AG04450 (cell line): ENCODE measurements around the gene HS3ST5. TPM values are rescaled to one million over a fixed set of nuclear protein-coding genes. Genes with fewer than 3 reads are reported as not detected.

Experiments
- CTCF ChIA-PET: fragments of 300-600, 350-600 bp; formaldehyde crosslinking; extraction: SDS; loops from one replicate; lab custom pipeline; 2022; ENCODE audit warnings: antibody characterized with exemption, inconsistent platforms; lab: Charles Lee
- POLR2A ChIA-PET: fragments of 350-600 bp; formaldehyde crosslinking; extraction: SDS; loops from one replicate; lab custom pipeline; 2021; ENCODE audit warnings: antibody characterized with exemption, inconsistent platforms; lab: Yijun Ruan, JAX
- DNase-seq: peaks from one replicate; pipeline ENCODE4 v3.0.0-alpha.2; 2011; ENCODE audit warnings: low read depth, low spot score
- H3K27ac ChIP-seq: one replicate; pipeline ENCODE4 v1.5.1; 2012; ENCODE audit warnings: low read depth, low read length, control low read depth
- H3K27me3 ChIP-seq: one replicate; pipeline ENCODE4 v1.6.0; 2012; ENCODE audit warnings: low read length; ENCODE audit not compliant: control insufficient read depth, insufficient read depth
- H3K4me3 ChIP-seq: 2 replicates; pipeline ENCODE4 v1.5.1; 2011; ENCODE audit warnings: mild to moderate bottlenecking, low read depth, low read length, control low read depth
- H3K9me3 ChIP-seq: 2 replicates; pipeline ENCODE4 v1.5.1; 2012; ENCODE audit warnings: low read length; ENCODE audit not compliant: control insufficient read depth, insufficient read depth
- polyA plus RNA-seq: library from polyadenylated mRNA; depleted of rRNA; stranded (reverse); fragments of >200 nt; gene quantifications from 2 replicates; pipeline ENCODE4 v1.2.3, GENCODE V29; 2011
- TF ChIP-seq, protein P1 (sequence below): IDR thresholded peaks from 2 replicates; pipeline ENCODE4 v1.5.1; 2011; ENCODE audit warnings: low read depth, low read length, control low read depth, inconsistent platforms

Gene HS3ST5
- polyA plus RNA-seq, 1 experiment, result not detected

DNA sequence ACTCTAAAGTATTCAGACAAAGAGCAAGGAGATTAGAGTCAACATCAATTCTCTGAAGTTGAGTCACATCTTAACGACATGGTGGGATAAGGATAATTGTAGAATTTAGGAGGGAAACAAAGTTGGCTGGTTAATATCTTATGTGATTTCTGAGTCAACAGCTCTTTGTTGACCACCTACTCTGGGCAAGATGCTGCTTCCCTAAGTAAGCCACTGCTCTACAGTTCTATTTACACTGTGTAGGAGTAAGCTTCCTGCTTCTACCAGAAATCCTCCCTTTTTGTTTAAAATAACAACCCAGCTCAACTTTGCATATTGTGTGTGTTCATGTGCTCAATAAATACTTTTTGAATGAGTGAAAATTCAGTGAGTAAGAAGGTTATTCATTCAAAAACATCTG, 3.1 kb downstream of the HS3ST5 start:
- CTCF ChIA-PET, result interaction anchor here (1.3 kb wide), 1 partner anchor 35 kb away, joined by 5 read pairs; no protein-coding TSS in a partner anchor
- Histone ChIP-seq H3K27ac (no peak overlapping the region), H3K9me3 (no peaks in the 10 kb centered on the region; the same call in 1 of the 2 replicates), H3K4me3 (no peak overlapping the region), H3K27me3 (peaks cover 18% of the 10 kb centered on the region)
- TF ChIP-seq, protein P1, sequence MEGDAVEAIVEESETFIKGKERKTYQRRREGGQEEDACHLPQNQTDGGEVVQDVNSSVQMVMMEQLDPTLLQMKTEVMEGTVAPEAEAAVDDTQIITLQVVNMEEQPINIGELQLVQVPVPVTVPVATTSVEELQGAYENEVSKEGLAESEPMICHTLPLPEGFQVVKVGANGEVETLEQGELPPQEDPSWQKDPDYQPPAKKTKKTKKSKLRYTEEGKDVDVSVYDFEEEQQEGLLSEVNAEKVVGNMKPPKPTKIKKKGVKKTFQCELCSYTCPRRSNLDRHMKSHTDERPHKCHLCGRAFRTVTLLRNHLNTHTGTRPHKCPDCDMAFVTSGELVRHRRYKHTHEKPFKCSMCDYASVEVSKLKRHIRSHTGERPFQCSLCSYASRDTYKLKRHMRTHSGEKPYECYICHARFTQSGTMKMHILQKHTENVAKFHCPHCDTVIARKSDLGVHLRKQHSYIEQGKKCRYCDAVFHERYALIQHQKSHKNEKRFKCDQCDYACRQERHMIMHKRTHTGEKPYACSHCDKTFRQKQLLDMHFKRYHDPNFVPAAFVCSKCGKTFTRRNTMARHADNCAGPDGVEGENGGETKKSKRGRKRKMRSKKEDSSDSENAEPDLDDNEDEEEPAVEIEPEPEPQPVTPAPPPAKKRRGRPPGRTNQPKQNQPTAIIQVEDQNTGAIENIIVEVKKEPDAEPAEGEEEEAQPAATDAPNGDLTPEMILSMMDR, result no peak
- POLR2A ChIA-PET, result no interaction called here
- DNase-seq, result no peak

DNA sequence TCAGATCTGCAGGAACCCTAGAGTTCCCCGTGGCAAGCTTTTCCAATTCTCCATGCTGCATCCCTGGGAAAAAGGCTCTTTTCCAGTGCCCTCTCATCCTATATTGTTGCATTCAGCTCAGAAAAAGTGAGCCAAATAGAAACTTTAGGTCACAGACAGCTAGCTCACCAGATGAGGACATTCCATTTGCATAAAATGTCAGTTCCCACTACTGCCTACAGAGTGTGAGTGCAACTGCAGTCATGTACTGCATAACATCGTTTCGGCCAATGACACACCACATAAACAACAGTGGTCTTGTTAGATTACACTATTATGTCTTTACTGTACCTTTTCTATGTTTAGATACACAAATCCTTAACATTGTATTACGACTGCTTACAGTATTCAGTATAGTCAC, 8.6 kb downstream of the HS3ST5 start:
- DNase-seq, result no peak
- no peaks in the 10 kb centered on the region for H3K9me3 ChIP-seq
- no peaks in the 10 kb centered on the region for H3K27me3 ChIP-seq
- no peak overlapping the region for H3K4me3 ChIP-seq
- POLR2A ChIA-PET, result no interaction called here
- CTCF ChIA-PET, result no interaction called here
- TF ChIP-seq, protein P1, result no peak
- H3K27ac ChIP-seq, result no peak overlapping the region

GRCh38 chr6:114327074-114327473, 15.7 kb downstream of the HS3ST5 start:
- H3K4me3 ChIP-seq, result no peak overlapping the region
- no peaks in the 10 kb centered on the region for H3K9me3 ChIP-seq
- TF ChIP-seq, protein P1, result no peak; the same call in 1 of the 2 replicates
- no peaks in the 10 kb centered on the region for H3K27me3 ChIP-seq
- no peak for DNase-seq
- CTCF ChIA-PET, result no interaction called here
- POLR2A ChIA-PET, result no interaction called here
- no peak overlapping the region for H3K27ac ChIP-seq

DNA sequence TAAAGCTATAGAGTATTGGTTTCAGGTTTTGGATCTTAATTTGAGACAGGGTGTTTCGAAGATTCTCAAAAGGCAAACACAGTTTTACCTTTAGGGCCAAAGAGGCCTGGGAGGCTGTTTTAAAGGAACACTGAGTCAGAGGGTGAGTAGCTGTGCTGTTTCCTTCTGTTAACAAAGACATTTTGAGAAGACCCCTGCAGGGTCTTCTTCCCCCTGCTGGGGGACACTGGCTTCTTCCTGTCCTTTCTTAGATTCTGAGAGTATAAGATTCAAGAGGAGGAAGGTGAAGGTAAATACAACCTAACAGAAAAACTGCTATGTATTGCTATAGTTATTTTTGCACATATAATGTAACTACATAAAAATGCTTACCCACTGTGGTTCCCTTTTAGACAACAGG, 19.0 kb downstream of the HS3ST5 start:
- DNase-seq, result no peak
- no peak overlapping the region for H3K4me3 ChIP-seq
- H3K9me3 ChIP-seq, result no peaks in the 10 kb centered on the region
- ChIA-PET CTCF (interaction anchor here (1.0 kb wide), 1 partner anchor 19 kb away, joined by 3 read pairs; no protein-coding TSS in a partner anchor), POLR2A (no interaction called here)
- no peak overlapping the region for H3K27ac ChIP-seq
- TF ChIP-seq, protein P1, result no peak
- H3K27me3 ChIP-seq, result no peaks in the 10 kb centered on the region

- Histone ChIP-seq H3K27me3 (no peaks in the 10 kb centered on the region), H3K9me3 (no peaks in the 10 kb centered on the region), H3K4me3 (no peak overlapping the region), H3K27ac (no peak overlapping the region)
- TF ChIP-seq, protein P1, result no peak
- no peak for DNase-seq
- CTCF ChIA-PET, result no interaction called here
- POLR2A ChIA-PET, result no interaction called here
Measured at GRCh38 chr6:114319749-114320148, 23.1 kb downstream of the HS3ST5 start.
